Right ventricle myocardium superior (tissue), 1 donor: ENCODE results near the gene TMEM271. TPM values are rescaled to one million over a fixed set of nuclear protein-coding genes. Genes with fewer than 3 reads are reported as not detected.

ENCODE experiments used
- ATAC-seq: fragments of 200-7000 bp; cut with Tn5 transposase; one replicate; pipeline ENCODE4 v1.9.1; 2020; ENCODE audit warnings: mild to moderate bottlenecking; ENCODE audit not compliant: poor library complexity
- DNase-seq: peaks from one replicate; pipeline ENCODE4 v3.0.0-alpha.2; 2020
- intact Hi-C: fragments of 100-400 bp; cut with DNase I; formaldehyde crosslinking; loops from one replicate; pipeline ENCODE4 v1.11.2; 2022
- total RNA-seq: library from RNA; stranded (reverse); fragmentation: NEBNext Ultra II Directional; extraction: Animal tissue kit (Norgen Biotek cat#: 25700); gene quantifications from one replicate; pipeline ENCODE4 v1.2.1, GENCODE V29; 2021
- donor health status: DM: no; HTN: yes; CAD: no; lungs with severe emphysema.

TMEM271 gene
- total RNA-seq, 1 donor from 2014 or later, result not detected

DNA sequence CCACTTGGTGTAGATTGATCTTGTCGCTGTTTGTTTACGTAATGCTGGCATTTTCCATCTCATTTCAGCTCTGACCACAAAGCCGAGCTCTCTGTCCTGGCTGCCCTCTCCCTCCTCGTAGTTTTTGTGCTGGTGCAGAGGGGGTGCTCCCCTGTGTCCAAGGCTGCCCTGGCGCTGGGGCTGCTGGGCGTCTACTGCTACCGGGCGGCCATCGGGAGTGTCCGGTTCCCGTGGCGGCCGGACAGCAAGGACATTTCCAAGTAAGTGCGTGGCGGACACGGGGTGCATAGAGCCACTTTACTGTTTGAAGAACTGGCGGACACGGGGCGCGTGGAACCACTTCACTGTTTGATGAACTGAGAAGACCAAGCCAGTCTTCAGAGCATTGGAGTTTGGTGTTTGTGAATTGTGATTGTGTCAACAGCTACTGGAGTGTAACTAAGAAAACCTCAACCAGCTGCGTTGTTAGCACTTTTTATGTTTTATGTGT lies 49.1 kb downstream of the TMEM271 start:
- DNase-seq (no peak), ATAC-seq (no peak)
- intact Hi-C loops, result no loop called here

GRCh38 chr4:526189-526909 lies 49.7 kb downstream of the TMEM271 start:
- intact Hi-C loops, result no loop called here
- ATAC-seq, result no peak
- no peak for DNase-seq

GRCh38 chr4:525660-526059 lies 50.4 kb downstream of the TMEM271 start:
- ATAC-seq, result no peak
- DNase-seq, result no peak
- intact Hi-C loops, result no loop called here

DNA sequence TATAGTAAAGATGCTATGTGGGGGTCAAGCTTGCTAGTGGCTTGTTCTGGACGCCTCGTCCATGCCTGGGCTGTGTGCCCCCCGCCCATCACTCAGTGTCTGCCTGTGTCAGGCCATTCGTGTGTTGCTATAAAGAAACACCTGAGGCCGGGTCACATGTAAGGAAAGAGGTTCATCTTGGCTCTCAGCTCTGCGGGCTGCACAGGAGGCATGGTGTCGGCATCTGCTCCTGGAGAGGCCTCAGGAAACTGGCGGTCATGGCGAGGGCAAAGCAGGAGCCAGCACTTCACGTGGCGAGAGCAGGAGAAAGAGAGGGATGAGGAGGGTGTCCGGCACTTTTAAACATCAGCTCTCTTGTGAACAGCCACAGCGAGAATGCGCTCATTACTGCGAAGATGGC lies 51.9 kb downstream of the TMEM271 start:
- ATAC-seq, result no peak
- DNase-seq, result no peak
- intact Hi-C loops, result no loop called here

Other genes starting within 250 kb of the TMEM271 start
- 7.1 TPM for gene ZNF141, start 238.5 kb downstream of the TMEM271 start, total RNA-seq
- 11.0 TPM for gene ZNF721, start 77.1 kb downstream of the TMEM271 start, total RNA-seq
- gene PIGG, start 77.1 kb downstream of the TMEM271 start, total RNA-seq, result 18.4 TPM
- gene PDE6B, start 49.3 kb upstream of the TMEM271 start, total RNA-seq, result 1.1 TPM
- 1,145 TPM for gene ATP5ME, start 98.0 kb upstream of the TMEM271 start, total RNA-seq
- gene MYL5, start 98.2 kb upstream of the TMEM271 start, total RNA-seq, result 3.7 TPM
- 14.6 TPM for gene SLC49A3, start 112.9 kb upstream of the TMEM271 start, total RNA-seq
- 20.8 TPM for gene PCGF3, start 129.5 kb upstream of the TMEM271 start, total RNA-seq
- 4.3 TPM for gene CPLX1, start 249.8 kb upstream of the TMEM271 start, total RNA-seq